HG02678 (cell line): ENCODE data around the gene CHID1.

Source experiments
- ATAC-seq: cut with Tn5 transposase; IDR thresholded peaks from one replicate; pipeline ENCODE4 v1.9.1; 2021; ENCODE audit warnings: mild to moderate bottlenecking, moderate library complexity; ENCODE audit not compliant: unreplicated experiment

The CHID1 gene

DNA sequence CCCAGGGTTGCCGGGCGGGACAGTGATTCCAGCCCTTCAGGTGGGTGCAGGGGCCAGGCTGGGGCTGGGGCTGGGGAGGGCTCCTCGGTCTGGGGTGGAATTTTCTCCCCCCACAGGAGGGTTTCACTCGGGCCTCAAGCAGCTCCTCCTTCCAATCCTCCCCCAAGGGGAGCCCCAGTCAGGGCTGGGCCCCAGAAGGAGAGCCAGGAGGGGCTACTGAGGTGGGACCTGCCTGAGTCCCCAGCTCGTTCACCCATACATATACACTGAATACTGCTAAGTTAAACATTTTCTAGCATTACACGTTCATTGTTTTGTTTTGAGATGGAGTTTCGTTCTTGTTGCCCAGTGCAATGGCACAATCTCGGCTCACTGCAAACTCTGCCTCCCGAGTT, 84.4 kb downstream of the CHID1 start:
- no peak for ATAC-seq

DNA sequence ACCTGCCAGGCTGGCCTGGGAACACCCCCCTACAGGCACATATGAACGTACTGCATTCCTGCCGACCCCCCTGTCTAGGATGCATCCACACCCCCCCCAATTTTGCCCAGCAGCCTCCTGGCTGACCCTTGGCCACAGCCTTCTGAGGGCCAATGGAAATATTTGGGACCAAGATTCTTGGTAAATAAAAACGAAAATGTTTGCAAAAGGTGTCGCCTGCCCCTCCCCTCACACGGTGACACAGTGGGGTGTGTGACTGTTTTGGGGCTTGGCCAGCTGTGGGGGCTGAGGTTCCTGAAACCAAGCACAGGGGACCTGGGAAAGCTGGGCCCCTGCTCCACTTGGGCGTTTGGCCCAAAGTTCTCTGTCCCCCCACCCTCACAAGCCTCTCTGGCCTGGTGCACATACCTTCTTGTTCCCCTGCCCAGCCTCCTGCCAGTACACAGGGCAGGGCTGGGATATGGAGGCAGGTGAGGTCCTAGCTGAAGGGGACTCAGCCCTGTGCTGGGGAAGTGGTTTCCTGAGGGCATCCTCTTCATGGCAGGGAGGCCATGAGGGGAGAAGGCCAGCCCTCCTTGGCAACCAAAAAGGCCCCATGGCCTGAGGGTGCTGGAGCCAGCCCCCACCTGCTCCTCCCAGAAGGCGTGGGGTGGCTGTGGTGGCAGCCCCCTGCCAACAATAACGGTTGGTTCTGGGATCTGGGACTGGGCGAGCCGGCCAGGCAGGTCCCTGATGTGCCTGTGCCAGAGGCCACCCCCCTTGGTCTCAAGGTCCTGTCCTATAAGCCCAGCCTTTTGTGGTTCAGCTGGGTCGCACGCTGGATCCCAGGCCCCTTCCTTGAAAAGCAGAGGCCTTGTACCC, 85.0 kb downstream of the CHID1 start:
- no peak for ATAC-seq

DNA sequence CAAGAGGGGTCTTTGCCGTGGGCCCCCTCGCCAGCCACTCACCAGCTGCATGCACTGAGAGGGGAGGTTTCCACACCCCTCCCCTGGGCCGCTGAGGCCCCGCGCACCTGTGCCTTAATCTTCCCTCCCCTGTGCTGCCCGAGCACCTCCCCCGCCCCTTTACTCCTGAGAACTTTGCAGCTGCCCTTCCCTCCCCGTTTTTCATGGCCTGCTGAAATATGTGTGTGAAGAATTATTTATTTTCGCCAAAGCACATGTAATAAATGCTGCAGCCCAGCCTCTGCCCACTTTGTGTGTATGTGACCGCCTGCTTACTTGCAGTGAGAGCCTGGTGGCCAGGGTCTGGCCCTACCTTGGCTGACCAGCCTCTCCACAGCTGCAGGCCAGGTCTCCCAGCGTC, 85.7 kb downstream of the CHID1 start:
- ATAC-seq: no peak

DNA sequence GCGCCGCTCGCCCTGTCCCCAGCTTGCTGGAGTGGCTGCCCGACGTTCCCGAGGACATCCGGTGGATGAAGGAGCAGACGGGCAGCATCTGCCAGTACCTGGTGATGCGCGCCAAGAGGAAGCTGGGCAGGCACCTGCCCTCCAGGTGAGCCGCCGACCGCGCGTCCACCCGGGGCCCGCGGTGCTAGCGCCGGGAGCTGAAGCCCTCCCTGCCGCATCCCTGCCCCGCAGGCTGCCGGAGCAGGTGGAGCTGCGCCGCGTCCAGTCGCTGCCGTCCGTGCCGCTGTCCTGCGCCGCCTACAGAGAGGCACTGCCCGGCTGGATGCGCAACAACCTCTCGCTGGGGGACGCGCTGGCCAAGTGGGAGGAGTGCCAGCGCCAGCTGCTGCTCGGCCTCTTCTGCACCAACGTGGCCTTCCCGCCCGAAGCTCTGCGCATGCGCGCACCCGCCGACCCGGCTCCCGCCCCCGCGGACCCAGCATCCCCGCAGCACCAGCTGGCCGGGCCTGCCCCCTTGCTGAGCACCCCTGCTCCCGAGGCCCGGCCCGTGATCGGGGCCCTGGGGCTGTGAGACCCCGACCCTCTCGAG, 86.2 kb downstream of the CHID1 start:
- no peak for ATAC-seq

DNA sequence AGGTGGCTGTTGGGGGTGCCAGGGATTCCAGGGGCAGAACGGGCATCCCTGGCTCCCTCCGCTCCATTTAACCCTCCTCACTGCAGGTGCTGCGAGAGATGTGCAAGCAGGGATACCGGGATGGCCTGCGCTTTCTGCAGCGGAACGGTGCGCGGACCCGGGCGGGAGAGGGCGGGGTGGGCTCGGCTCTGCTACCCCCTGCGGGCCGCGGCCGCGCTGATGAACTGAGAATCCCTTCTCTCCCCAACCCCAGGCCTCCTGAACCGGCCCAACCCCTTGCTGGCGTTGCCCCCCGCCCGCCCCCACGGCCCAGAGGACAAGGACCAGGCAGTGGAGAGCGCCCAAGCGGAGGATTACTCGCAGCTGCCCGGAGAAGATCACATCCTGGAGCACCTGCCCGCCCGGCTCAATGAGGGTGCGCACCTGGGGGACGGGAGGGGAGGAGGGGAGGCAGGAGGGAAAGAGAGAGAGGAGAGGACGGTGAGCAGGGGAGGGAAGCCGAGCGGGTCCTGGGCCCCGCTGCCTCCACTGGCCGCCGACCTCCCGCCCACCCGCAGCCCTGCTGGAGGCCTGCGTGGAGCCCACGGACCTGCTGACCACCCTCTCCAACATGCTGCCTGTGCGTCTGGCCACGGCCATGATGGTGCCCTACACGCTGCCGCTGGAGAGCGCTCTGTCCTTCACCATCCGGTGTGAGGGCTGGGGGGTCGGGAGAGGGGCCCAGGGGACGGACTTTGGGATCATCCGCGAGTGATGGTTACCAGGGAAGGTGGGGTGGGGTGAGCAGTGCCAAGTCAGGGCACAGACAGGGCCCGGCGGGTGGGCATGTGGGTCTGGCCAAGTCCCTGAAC, 86.9 kb downstream of the CHID1 start:
- ATAC-seq: no peak

DNA sequence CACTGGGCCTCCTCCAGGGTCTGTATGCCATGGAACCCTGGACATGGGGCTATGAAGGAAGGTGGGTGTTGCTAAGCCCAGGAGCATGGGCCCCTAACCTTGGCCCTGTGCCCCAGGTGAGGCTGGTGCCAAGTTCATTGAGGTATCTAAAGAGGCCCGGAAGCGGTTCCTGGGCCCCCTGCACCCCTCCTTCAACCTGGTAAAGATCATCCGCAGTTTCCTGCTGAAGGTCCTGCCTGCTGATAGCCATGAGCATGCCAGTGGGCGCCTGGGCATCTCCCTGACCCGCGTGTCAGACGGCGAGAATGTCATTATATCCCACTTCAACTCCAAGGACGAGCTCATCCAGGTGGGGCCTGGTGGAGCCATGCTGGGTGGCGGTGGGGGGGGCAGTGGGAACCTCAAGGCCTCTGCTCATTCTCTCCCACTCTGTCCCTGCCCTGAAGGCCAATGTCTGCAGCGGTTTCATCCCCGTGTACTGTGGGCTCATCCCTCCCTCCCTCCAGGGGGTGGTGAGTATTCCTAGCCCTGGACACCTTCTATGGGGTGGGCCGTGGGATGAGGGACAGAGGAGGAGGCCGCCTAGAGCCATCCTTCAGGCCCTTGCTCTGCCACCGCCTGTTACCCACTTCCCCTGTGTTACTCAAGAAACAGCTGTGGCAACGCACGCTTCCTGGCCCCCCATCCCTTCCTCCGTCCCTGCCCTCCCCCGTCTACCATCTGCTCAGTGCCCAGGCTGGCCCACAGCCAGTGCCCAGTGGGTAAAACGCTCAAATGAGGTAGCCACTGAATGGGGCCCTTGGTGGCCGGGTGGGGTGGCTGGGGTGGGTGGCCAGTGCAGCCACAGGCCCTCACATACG, 88.9 kb downstream of the CHID1 start:
- ATAC-seq: no peak

DNA sequence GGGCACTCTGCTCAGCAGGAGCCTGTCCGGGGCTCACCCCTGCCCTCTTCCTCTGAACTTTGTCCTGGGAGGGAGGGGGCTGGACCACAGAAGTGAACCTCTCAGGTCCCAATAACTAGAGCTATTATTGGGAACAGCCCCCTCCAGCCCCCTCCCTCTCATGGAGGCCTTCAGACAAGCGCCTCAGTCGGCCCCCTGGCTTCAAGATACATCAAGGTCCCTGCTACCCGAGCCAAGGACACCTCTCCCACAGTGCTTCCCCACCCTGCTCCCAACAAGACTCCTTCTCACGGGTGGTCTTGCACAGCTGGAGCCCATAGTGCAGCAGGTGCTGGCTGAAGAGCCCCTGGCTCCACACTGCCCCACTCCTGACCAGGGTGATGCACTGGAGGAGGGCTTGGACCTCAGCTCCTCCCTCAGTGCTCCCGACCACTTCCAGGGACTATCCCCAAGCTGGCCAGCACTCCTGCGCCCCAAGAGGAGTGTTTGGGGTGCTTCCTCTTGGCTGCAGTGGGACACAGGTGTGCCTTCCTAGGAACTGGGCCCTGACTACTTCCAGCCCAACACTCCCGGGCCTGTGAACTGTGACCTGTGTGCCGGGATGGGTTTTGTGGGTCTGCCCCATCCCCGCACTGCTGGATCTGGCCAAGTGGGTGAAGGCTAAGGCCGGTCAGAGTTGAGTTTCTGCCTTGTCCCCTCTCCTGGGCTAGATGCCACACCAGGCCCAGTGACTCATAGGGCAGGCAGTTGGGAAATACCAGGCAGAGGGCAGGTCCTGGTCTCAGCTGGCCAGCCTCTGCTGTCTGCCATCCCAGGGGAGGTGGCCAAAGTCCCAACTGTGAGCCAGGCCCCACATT, 89.7 kb downstream of the CHID1 start:
- no peak for ATAC-seq

DNA sequence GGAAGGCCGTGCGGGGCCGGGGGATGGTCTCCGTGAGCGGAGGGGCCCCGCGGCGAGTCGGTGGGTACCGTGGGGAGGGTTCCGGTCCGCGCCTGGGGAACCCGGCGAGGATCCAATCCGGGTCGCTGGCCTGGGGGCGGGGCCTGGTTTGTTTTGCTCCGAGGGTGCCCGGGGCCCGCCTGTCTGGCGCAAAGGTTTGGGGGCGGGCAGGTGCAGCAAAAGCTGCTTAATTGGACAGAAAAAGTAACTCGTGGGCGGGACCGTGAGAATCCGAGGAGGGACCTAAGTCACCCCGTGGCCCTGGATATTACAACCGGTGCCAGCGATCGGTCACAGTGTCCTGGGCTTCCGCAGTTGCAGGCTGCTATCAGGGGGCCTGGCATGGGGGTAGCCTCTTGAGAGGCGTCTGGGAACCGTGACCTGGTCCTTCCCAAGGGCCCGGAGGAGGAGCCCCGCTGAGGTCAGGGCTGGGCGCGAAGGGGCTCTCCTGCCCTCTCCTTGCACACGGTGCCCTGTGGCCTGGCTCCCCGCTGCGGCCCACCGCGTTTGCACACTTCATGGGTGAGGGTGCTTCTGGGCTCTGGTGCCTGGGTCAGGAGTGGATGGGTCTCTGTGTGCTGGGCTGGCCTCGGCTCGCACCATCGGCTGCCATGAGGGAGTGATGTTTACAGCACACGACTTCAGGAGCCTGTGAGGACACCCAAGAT, 90.5 kb downstream of the CHID1 start:
- peak; percentile 70 for ATAC-seq

DNA sequence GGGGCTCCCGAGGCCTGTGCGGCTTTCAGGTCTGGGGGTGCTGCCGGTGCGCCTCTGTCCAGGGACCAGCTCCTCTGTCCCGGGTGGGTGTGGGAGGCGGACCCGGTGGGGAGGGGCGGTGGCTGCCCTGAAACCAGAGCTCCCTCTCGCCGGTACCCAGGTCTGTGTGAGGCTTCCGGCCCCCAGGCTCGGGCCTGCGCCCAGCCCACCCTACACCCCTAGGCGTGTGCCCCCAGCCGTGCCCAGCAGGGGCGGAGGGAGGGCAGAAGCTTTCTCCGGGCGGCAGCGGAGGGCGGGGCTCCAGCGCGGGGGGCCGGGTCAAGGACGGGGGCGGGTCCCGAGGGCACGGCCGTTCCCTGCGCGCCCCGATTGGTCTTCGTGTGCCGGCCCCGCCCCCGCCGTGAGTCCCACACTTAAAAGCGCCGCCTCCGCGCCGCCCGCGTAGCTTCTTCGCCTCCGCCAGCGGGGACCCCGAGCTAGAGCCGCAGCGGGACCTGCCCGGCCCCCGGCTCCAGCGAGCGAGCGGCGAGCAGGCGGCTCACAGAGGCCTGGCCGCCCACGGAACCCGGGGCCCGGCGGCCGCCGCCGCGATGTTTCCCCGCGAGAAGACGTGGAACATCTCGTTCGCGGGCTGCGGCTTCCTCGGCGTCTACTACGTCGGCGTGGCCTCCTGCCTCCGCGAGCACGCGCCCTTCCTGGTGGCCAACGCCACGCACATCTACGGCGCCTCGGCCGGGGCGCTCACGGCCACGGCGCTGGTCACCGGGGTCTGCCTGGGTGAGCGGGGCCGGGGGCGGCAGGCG, 91.3 kb downstream of the CHID1 start:
- ATAC-seq: peak; percentile 70

DNA sequence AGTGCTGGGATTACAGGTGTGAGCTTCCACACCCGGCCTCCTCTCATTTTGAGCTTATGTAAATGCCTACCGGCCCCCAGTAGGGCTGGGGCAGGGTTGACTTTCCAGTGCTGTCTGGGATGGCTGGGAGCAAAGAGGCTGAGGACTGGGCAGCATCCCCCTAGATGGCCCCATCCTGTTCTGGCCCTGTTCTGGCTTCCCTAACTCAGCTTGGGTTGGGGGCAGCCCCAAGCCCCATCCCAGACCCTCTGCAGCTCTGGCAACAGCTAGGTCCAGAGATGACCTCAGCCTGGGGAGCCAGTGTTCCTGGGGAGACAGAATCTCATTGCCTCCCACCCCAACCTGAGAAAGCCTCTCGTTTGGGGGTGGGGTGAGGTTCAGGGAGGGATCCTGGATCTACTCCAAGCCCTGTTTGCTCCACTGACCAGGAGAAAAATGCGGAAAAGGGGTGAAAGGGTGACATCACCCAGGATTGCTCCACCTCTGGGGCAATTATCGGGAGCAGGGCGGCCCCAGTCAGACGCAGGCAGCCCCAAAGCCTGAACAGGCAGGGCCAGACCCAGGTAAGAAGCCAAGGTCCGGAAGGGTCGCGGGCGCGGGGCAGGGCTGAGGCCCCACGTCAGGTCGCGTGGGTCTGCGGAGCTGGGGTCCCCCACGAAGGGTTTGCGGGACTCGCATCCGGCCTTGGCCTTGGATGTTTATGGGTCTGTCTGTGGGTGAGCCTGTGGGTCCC, 92.0 kb downstream of the CHID1 start, which contains the start of gene PNPLA2:
Gene PNPLA2 (plus strand): TSS at position 519 of the 733 bp plus-strand sequence. CDS start 805 bp downstream, outside the sequence.
- ATAC-seq: no peak
